Glomerular visceral epithelial cell (primary cell): ENCODE results near the gene TPH1.
"Not testable (repeated sequence)": the region's sequence is repeated elsewhere in the genome, so short reads cannot be mapped to it uniquely, and the experiment has no call there.

ENCODE experiments used
- DNase-seq: peaks from one replicate; pipeline ENCODE4 v3.0.0-alpha.2; 2016; ENCODE audit errors: extremely low spot score

The TPH1 gene

DNA sequence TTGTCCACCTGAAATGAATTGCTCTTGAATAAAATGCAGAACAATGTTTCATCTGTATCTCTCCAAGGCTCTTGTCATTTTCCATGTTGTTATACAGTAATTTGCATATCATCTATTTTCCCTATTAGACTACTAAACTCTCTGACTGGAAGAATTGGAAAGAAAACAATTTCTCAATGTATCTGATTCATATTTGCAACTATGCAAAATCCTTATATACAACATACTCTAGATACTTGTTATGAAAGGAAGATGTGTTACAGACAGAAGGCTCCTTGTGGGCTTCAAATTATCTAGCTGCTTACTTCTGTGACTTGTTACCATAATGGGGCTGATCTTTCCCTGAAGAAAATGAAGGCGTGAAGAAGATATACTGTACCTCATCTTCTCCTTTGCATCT lies 23.6 kb downstream of the TPH1 start:
- DNase-seq: no peak

DNA sequence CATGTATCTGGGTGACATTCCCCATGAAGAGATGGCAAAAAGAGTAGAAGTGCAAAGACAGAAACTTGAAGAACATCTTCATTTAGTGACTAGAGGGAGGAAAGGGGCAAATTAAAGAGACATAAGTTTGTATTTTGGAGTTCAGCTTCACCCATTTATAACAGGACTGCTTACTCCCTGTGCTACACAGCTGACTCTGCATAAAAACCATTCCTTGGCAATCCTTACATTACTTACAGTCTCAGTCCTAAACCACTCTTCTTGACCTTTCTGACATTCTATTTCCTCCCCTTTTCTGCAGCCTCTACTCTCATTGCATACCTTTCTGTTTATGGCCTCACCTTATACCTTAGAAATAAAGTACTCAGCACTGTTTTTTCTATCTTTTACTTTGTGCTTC lies 26.4 kb downstream of the TPH1 start:
- no peak for DNase-seq

DNA sequence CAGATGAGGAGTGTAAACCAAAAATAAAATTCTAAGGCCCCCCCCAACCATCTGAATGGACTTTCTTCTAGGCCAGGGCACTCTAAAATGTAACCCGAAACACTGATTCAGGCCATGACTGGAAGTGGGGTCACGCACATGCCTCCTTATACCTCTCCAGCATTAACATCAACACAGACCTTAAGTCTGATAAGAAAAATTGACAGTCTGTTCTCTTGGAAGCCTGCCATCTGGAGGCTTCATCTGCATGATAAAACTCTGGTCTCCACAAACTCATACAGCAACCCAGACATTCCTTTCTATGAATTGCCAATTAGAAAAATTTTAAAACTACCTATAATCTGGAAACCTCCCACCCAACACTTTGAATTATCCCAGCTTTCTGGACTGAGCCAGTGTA lies 29.3 kb downstream of the TPH1 start:
- no peak for DNase-seq

- no peak for DNase-seq
These were observed 31.2 kb downstream of the TPH1 start for GRCh38 chr11:18014876-18015275.

- DNase-seq: no peak
These were observed 32.1 kb downstream of the TPH1 start for GRCh38 chr11:18013790-18014507.

- peak; percentile 93 for DNase-seq
These were observed 32.9 kb downstream of the TPH1 start, which contains the start of gene SERGEF for GRCh38 chr11:18012906-18013781. TSS of gene SERGEF (minus strand) at chr11:18013047. CDS start at chr11:18013010, 37 bp downstream.

DNA sequence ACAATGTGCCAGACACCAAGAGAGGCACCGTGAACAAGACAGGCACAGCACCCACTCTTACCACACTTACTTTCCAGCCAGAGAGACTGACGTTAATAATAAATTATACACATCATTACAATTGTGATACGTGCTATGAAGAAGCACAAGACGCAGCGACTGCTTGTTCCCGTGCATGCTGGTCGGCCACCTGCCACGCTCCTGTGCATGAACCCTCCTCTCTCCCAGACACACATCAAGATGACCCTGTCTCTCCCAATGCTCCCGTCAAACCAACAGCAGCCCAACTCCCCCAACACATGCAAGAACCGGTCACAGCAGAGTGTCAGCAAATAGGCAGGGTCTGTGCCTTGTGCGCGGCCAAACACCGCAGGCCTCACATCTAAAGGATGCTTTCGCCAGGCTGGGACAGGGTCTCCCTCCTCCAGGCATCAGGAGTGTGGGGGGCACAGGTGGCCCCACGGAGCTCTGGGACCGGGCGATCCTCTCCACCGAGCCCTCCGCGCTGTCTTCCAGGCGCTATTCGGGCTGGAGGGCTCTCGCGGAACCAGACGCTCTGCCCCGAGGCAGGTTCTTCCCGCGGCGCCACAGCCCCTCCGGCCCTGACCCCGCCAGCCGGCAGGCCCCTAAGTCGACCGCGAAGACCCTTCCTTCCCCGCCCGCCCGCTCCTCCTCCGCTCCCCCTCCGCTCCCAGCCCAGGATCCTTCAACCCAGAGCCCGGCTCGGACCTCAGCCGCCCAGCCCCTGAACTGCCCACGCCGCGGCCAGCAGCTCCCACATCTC lies 33.8 kb downstream of the TPH1 start:
- peak; percentile 21 for DNase-seq

GRCh38 chr11:18011633-18012032 lies 34.4 kb downstream of the TPH1 start:
- DNase-seq: no peak

GRCh38 chr11:18010977-18011586 lies 35.0 kb downstream of the TPH1 start:
- DNase-seq: no peak

DNA sequence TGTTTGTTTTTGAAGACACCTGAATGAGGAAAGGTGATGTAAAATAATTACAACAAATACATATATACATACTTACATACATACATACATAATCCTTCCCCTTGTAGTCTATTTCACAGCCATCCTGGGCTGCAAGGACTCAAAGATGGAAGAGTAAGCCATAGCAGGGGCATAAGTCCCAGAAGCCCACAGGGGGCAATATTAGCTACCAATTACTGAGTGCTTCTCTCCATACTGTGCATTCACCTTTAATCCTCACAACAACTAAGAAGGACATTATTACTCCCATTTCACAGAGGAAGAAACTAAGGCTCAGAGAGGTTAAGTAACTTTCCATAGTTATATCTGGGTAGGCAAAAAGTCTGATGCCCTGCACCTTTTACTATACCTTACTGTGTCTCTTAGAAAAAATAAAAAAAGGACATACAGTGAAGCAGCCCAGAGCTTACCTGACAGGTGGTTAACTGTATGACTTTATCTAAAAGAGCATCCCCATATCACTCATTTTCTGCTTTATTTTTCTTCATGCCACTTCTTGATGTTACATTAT lies 35.9 kb downstream of the TPH1 start:
- no peak for DNase-seq

GRCh38 chr11:18005376-18006129 lies 40.5 kb downstream of the TPH1 start:
- peak; percentile 41 for DNase-seq

DNA sequence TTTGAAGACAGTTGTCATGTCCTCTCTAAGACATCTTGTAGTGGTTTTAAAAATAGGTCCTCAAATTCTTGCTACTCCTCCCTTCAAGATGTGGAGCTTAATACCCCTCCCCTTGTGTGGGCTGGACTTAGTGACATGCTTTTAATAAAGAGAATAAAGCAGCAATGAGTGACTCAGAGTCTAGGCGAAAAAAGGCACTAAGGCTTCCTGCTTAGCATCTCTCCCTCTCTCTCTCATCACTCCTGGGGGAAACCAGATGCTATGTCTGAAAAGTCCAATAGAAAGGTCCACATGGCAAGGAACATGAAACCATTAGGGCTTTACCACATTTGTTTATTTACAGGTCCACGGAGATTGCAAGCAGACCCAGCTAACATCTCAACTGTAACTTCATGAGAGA lies 44.9 kb downstream of the TPH1 start:
- no peak for DNase-seq

- DNase-seq: no peak
These were observed 45.3 kb downstream of the TPH1 start for GRCh38 chr11:18000760-18001159.

DNA sequence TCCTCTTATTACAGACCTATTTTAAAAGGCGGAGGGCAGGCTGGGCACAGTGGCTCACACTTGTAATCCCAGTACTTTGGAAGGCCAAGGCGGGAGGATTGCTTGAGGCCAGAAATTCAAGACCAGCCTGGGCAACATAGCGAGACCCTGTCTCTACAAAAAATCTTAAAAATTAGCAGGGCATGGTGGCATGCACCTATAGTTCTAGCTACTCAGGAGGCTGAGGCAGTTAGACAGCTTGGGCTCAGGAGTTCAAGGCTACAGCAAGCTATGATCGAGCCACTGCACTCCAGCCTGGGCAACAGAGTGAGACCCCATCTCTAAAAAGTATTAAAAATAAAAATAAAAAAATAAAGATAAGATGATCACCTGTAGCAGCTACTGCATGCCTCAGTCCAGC lies 45.9 kb downstream of the TPH1 start:
- not testable (repeated sequence) for DNase-seq
